ENCODE results near the gene TAF8. TPM values are rescaled to one million over a fixed set of nuclear protein-coding genes. Genes with fewer than 3 reads are reported as not detected.

Gene TAF8
- total RNA-seq, 4 donors from 2014 or later = 6.0 to 33.2 (median 10.8) TPM

GRCh38 chr6:42099340-42100028, 49.2 kb downstream of the TAF8 start:
- peaks cover 46 to 96% (median 51%) of the 10 kb centered on the region in 3 donors for H3K4me1 ChIP-seq
- peak overlapping the region; percentile 88 to 92 (median 90) for H3K27ac ChIP-seq
- no peaks in the 10 kb centered on the region for H3K9me3 ChIP-seq
- DNase-seq = no peak
- no peaks in the 10 kb centered on the region for H3K27me3 ChIP-seq
- 14 to 29% methylated on average over 5 to 9 of the region's 13 CpGs for WGBS, 2 donors
- TF ChIP-seq CTCF (IDR thresholded peaks at IDR 0.05) (no peak), POLR2A (IDR thresholded peaks at IDR 0.05) (peak in 1 of 4 donors; percentile 31)
- peaks cover 0 to 18% (median 7%) of the 10 kb centered on the region in 3 donors for H3K36me3 ChIP-seq
- H3K4me3 ChIP-seq = peak overlapping the region in 1 of 4 donors; percentile 19
- intact Hi-C loops (cut with DNase I) = no loop called here

GRCh38 chr6:42100029-42100901, 49.9 kb downstream of the TAF8 start:
- intact Hi-C loops (cut with DNase I) = no loop called here
- Histone ChIP-seq H3K4me3 (no peak overlapping the region), H3K27ac (peak overlapping the region; percentile 88 to 92 (median 90)), H3K27me3 (no peaks in the 10 kb centered on the region), H3K36me3 (peaks cover 0 to 26% (median 7%) of the 10 kb centered on the region in 3 donors), H3K4me1 (peaks cover 50 to 96% (median 51%) of the 10 kb centered on the region in 3 donors), H3K9me3 (no peaks in the 10 kb centered on the region)
- WGBS, 2 donors = 17 to 31% methylated on average over 13 to 14 of the region's 14 CpGs
- TF ChIP-seq POLR2A (IDR thresholded peaks at IDR 0.05) (peak in 1 of 4 donors; percentile 5), CTCF (IDR thresholded peaks at IDR 0.05) (no peak)
- DNase-seq = no peak

GRCh38 chr6:42101186-42101657, 50.9 kb downstream of the TAF8 start:
- H3K4me3 ChIP-seq = no peak overlapping the region
- 52 to 53% methylated on average over 8 of the region's 8 CpGs for WGBS, 2 donors
- intact Hi-C loops (cut with DNase I) = no loop called here
- peak overlapping the region; percentile 83 to 92 (median 88) for H3K27ac ChIP-seq
- no peak for DNase-seq
- H3K4me1 ChIP-seq = peaks cover 50 to 96% (median 51%) of the 10 kb centered on the region in 3 donors
- no peak for TF ChIP-seq CTCF (IDR thresholded peaks at IDR 0.05)
- no peak for TF ChIP-seq POLR2A (IDR thresholded peaks at IDR 0.05)
- H3K9me3 ChIP-seq = no peaks in the 10 kb centered on the region
- H3K27me3 ChIP-seq = no peaks in the 10 kb centered on the region
- H3K36me3 ChIP-seq = peaks cover 0 to 36% (median 7%) of the 10 kb centered on the region in 3 donors

- peak overlapping the region; percentile 50 to 92 (median 88) for H3K27ac ChIP-seq
- H3K9me3 ChIP-seq = no peaks in the 10 kb centered on the region
- H3K36me3 ChIP-seq = peaks cover 0 to 56% (median 7%) of the 10 kb centered on the region in 3 donors
- no peak for DNase-seq
- intact Hi-C loops (cut with DNase I) = no loop called here
- TF ChIP-seq POLR2A (IDR thresholded peaks at IDR 0.05) (no peak), CTCF (IDR thresholded peaks at IDR 0.05) (no peak)
- peaks cover 0 to 6% (median 0%) of the 10 kb centered on the region in 4 donors for H3K27me3 ChIP-seq
- no peak overlapping the region for H3K4me3 ChIP-seq
- H3K4me1 ChIP-seq = peaks cover 49 to 94% (median 50%) of the 10 kb centered on the region in 3 donors
- WGBS, 2 donors = 74 to 87% methylated on average over 6 to 7 of the region's 7 CpGs
Measured at GRCh38 chr6:42103216-42103615, 52.9 kb downstream of the TAF8 start.

Data from esophagus squamous epithelium (tissue), 5 donors.